GF-D8 (cell line): ENCODE data around the gene HES4.

ENCODE experiments used
- DNase-seq: peaks from one replicate; lab custom pipeline; 2025; lab: John Stamatoyannopoulos, UW

HES4 gene, protein sequence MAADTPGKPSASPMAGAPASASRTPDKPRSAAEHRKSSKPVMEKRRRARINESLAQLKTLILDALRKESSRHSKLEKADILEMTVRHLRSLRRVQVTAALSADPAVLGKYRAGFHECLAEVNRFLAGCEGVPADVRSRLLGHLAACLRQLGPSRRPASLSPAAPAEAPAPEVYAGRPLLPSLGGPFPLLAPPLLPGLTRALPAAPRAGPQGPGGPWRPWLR

GRCh38 chr1:999725-1000356 is at the start of gene HES4:
TSS of gene HES4 (minus strand) at chr1:1000097. CDS start at chr1:999973, 124 bp downstream.
- peak; percentile 76 for DNase-seq

- no peak for DNase-seq
Observed at GRCh38 chr1:1048765-1049164, 48.9 kb upstream of the HES4 start.

DNA sequence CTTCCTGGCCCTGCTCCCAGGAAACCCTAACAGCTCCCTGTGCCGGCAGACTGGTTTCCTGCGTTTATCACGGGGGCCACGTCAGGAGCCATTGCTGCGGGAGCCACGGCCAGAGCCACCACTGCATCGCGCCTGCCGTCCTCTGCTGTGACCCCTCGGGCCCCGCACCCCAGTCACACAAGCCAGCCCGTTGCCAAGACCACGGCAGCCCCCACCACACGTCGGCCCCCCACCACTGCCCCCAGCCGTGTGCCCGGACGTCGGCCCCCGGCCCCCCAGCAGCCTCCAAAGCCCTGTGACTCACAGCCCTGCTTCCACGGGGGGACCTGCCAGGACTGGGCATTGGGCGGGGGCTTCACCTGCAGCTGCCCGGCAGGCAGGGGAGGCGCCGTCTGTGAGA is 48.1 kb upstream of the HES4 start:
- no peak for DNase-seq

DNA sequence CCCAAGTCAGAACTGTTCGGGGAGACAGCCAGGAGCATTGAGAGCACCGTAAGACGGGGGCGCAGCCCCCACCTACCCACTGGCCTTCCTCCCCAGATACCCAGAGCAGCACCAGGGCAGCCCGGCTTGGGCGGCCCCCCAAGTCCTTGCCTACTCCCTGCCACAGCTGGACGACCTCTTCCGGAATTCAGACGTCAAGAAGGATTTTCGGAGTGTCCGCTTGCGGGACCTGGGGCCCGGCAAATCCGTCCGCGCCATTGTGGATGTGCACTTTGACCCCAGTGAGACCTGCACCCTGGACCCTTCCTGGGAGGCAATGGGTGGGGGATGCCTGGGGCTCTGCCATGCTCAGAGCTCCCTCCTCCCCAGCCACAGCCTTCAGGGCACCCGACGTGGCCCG is 47.5 kb upstream of the HES4 start:
- DNase-seq = no peak

DNA sequence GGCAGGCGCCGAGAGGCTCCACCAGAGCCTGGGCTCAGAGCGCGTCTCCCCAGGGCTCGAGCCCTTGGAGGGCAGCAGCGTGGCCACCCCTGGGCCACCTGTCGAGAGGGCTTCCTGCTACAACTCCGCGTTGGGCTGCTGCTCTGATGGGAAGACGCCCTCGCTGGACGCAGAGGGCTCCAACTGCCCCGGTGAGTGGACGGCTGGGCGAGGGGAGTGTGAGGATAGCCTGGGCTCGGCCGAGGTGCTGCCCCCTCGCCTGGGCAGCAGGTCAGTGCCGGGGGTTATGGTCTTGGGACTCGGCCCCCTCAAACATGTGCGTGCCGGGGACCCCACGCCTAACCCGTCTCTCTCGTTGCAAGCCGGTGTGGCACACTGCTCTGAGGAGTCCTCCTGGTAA is 46.9 kb upstream of the HES4 start:
- DNase-seq = no peak

GRCh38 chr1:1046243-1046642 is 46.3 kb upstream of the HES4 start:
- DNase-seq = no peak

DNA sequence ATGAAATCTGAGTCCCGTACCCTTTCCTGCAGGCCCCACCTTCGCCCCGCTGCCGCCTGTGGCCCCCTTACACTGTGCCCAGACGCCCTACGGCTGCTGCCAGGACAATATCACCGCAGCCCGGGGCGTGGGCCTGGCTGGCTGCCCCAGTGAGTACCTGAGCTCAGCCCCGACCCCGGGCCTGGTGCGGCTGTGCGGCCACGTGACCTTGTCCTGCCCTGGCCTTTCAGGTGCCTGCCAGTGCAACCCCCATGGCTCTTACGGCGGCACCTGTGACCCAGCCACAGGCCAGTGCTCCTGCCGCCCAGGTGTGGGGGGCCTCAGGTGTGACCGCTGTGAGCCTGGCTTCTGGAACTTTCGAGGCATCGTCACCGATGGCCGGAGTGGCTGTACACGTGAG is 45.2 kb upstream of the HES4 start:
- DNase-seq = no peak

DNA sequence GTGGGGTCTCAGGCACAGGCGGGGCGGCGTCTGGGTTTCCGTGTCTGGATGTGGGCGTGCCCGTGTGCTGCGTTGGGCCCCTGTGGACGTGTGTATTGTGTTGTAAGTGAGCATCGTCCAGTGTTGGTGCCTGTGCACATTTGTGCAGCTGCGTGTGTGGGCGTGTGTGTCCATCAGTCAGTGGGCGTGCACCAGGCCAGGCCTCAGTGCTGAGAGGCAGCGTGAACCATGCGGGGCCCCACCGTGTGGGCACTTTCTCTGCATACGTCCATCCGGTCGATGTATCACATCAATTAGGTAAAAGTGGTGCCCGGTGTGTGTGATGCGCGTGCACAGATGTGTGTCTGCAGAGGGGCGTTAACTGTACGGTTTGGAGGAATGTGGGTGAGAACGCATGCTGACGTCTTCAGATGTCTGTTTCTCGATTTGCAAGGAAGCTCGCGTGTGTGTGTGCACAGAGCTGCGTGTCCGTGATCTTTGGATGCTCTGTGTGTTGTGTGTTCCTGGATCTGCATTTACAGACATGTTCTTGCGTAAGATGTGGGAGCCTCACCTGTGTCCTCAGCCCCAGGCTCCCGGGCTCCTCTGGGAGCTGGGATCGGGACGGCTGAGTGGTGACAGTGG is 44.7 kb upstream of the HES4 start:
- no peak for DNase-seq

GRCh38 chr1:1043921-1044320 is 44.0 kb upstream of the HES4 start:
- DNase-seq = no peak

DNA sequence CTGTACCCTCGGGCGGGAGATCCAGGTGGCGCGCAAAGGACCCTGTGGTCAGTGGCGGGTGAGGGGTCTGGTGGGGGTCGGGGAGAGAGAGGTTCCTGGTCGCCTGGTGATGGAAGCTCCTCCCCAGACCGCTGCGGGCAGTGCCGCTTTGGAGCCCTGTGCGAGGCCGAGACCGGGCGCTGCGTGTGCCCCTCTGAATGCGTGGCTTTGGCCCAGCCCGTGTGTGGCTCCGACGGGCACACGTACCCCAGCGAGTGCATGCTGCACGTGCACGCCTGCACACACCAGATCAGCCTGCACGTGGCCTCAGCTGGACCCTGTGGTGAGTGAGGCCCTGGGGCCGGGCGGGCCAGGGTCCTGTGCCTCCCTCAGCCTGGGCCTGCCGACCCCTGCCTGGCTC is 43.5 kb upstream of the HES4 start:
- no peak for DNase-seq

DNA sequence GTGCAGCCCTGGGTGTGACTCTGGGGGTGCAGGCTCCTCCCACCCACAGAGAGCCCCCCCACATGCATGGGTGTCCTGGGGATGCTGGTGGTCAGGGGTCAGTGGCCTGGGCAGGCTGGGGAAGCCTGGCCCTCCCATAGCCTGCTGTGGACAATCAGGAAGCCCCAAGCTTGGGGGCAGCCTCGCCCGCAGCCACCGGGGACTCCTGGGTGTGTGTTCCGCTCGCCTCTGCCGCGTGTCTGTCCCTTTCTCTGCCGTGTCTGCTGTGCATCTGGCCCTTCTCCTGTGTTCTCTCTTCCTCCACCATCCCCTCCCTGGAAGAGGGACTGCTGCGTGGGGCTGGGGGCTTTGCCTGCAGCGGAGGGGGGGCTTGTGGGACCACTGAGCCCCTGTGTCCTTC is 42.9 kb upstream of the HES4 start:
- no peak for DNase-seq

GRCh38 chr1:1041873-1042272 is 42.0 kb upstream of the HES4 start:
- no peak for DNase-seq

- no peak for DNase-seq
Observed at GRCh38 chr1:1041092-1041523, 41.2 kb upstream of the HES4 start.

GRCh38 chr1:1040004-1040991 is 40.4 kb upstream of the HES4 start:
- no peak for DNase-seq

GRCh38 chr1:1039145-1039910 is 39.4 kb upstream of the HES4 start:
- no peak for DNase-seq

- DNase-seq = no peak
Observed at GRCh38 chr1:1038694-1039093, 38.8 kb upstream of the HES4 start.

DNA sequence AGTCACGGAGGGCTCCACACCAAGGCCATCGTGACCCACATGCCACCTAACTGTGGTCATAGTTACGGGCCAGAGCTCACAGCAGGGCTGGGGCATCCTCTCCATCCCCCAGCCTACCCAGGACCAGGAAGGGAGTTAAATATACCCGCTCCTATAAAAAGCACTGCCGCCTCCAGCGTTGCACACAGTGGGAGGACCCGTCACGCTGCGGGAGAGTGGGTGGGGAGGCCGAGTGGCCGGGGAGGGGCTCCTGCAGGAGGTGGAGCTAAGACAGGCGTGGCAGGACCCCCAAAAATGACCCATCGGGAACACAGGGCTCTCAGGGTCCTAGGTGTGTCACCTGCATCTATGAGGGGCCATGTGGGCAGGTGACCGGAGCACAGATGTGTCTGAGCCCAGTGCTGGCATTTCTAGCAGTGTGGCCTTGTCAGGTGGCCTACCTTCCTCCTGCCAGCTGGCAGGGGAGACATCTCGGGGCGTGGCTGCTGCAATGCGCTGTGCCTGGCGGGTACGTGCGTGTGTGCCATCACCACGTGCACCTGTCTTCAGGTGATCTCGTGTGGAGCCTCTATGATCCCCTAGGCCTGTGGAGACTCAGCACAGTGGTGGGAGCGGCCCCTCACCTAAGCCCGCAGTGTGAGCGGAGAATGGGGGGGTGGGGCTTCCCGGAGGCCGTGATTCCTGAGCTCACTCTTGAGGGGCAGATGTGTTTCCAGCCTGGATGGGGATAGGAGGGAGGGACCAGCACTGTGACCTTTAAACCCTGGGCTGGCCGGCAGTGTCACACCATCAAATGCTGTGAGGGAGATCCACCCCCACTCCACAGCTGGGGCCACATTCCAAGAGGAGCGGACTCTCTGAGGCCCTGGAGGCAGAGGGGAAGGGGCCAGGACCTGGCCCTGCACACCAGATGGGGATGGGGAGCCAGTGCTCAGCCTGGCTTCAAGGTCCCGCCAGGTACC is 37.8 kb upstream of the HES4 start:
- no peak for DNase-seq

GRCh38 chr1:1035291-1035943 is 35.5 kb upstream of the HES4 start:
- DNase-seq = no peak

GRCh38 chr1:1034439-1034781 is 34.5 kb upstream of the HES4 start:
- DNase-seq = no peak
